HG03354 (cell line): ENCODE data around the gene BAIAP2L1.
"Not testable (repeated sequence)": the region's sequence is repeated elsewhere in the genome, so short reads cannot be mapped to it uniquely, and the experiment has no call there.

Experiments
- ATAC-seq: cut with Tn5 transposase; IDR thresholded peaks from one replicate; pipeline ENCODE4 v1.9.1; 2021; ENCODE audit warnings: mild to moderate bottlenecking; ENCODE audit not compliant: unreplicated experiment, poor library complexity, severe bottlenecking

BAIAP2L1 gene

DNA sequence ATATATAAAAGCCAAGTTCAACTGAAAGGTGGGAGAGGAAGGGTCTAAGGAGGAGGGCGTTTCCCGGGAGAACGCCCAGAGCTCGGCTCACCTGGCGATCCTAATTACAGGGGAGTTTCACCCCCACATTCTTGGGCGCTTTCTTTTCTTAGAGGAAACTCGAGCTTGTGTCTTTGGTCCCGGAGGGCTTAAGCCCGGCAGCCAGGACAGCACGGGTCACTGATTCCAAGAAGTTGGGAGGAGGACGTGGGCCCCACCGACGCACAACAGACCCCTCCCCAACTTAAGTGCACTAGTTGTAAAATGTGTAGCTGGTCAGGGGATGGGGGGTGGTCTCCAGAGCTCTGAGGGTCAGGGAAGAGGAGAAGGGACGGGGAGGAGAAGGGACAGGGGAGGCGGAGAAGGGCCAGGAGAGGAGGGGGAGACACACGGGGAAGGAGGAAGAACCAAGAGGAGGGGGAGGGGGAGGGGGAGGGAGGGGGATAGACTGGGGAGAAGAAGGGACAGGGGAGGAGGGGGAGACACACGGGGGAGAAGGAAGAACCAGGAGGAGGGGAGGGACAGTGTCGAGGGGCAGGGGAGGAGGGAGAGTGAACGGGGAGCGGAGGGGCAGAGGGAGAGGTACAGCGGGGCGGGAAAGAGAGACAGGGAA lies 874 bp downstream of the BAIAP2L1 start:
- ATAC-seq, result no peak

DNA sequence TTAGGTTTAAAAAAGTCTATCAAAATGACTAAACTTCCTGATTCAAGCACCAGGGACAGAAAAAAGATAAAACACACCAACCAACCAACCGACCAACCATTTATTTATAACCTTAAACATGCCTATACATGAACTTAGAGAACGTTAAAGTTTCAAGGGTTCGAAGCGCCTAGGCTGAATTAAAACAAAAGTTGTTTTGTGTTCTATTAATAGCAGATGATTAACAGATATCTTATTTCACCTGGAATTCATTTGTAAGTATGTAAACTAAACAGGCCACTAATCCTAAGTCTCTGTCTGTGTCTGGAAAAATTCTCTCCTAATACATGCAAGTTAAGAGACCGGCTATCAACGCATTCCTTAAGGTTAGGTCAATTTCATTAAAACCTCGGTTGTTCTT lies 1.4 kb downstream of the BAIAP2L1 start:
- no peak for ATAC-seq

DNA sequence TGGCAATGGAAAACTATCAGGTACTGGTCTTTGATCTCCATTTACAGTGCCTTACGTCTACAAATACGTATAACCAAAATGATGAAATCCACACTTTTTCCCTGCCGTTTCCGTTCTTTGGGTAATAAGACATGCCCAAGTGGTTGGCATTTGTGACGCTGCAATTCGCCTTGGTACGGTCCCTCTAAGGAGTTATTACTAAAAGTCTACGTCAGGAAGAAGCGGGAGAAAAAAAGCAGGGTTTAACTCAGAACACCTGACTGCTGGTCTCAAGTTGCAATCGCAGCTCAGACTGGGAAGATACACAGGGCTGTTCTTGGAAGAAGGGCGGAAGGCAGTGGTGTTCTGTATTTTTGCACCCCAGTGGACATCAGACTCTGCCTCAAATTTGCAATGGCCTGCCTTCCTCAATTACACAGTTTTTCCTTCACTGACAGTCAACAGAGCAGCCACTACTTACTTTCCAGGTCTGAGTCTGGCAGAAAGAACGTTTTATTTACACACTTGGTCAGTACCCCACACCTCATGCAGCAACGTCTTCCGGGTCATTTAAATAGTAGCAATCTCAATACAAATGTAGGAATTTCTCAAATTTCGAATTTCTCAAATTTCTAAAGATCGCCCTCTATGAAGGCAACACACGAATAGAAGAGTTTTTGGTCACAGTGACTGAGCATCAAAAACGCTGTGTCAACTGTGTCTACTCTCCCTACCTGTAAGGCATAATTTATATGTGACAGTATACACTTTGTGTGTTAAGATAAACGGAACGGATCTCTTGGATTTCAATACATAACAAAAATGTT lies 2.1 kb downstream of the BAIAP2L1 start:
- ATAC-seq, result no peak

DNA sequence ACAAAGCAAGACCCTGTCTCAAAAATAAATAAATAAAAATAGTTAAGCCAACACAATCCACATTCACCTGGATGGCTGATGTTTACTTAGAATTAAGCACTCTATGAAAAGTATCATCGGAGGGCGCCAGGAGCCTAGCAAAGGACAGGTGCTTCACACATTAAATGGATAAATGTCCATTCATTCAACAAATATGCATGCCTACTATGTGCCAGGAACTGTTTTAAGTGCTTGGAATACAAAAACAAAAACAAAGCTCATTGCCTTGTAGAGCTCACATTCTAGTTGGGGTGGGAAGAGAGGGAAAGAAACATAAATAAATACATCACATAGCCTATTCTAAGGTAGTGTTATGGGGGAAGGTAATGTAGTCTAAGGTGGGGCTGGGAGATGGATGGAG lies 4.1 kb downstream of the BAIAP2L1 start:
- no peak for ATAC-seq

DNA sequence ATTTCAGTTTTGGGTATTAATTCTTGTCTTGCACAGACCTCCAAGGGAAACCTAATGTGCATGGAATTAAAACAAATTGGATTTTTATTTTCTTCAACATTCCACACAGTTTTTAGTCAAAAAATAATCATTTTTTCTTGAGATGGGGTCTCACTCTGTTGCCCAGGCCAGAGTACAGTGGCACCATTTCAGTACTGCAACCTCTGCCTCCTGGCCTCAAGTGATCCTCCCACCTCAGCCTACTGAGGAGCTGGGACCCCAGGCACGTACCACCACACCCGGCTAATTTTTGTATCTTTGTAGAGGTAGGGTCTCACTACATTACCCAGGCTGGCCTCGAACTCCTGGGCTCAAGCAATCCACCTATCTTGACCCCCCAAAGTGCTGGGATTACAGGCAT lies 4.9 kb downstream of the BAIAP2L1 start:
- no peak for ATAC-seq

DNA sequence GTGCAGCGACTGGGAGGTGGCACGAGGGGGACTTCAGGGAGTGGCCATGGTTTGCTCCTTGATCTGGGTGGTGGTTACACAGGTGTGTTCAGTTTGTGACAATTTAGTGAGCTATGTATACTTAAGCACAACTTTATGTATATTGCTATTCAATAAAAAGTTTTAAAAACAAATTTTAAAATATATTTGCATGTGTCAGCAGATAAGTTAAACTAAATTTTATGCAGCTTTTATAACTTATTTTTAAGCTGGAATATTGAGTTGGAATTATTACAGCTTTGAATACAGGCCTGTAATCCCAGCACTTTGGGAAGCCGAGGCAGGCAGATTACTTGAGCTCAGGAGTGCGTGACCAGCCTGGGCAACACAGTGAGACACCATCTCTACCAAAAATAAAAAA lies 5.4 kb downstream of the BAIAP2L1 start:
- no peak for ATAC-seq

DNA sequence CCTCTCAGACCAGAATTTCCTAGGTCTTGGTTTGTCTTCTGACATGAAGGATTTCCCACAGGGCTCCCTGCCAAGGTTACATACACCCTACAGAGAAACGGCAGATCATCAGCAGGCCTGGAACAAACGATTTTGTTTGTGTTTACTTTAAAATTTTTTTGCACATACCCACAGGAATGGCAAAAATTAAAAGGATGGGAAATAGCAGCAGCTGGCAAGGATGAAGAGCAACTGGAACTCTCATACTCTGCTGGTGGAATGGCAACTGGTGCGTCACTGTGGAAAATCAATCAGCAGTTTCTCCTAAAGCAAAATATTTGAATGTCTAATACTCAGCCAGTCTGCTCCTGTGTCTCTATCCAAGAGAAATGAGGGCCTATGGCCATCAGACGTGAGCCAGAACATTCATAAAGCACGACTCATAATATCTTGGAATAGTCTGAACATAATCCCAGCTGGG lies 6.5 kb downstream of the BAIAP2L1 start:
- ATAC-seq, result no peak

DNA sequence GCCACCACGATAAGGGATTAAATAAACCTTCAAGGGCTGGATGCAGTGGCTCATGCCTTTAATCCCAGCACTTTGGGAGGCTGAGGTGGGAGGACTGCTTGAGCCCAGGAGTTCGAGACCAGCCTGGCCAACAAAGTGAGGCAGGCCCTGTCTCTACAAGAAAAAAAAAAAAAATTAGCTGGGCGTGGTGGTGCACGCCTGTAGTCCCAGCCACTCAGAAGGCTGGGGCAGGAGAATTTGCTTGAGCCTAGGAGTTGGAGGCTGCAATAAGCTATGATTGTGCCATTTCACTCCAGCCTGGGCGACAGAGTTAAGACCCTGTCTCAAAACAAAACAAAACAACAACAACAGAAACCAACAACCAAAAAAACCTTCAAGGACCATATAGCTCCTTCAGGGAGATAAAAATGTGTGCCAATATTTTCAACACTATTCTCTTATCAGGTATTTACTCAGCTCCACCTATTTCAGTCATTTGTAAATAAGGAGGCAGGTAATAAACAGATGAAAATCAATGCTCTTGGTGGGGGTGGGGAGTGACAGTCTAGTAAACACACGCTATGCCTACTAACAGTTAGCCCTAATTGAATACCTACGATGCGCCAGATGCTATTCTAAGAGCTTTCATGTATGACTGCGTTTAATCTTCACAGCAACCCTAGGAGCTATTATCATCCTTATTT lies 13.2 kb downstream of the BAIAP2L1 start:
- ATAC-seq, result no peak

DNA sequence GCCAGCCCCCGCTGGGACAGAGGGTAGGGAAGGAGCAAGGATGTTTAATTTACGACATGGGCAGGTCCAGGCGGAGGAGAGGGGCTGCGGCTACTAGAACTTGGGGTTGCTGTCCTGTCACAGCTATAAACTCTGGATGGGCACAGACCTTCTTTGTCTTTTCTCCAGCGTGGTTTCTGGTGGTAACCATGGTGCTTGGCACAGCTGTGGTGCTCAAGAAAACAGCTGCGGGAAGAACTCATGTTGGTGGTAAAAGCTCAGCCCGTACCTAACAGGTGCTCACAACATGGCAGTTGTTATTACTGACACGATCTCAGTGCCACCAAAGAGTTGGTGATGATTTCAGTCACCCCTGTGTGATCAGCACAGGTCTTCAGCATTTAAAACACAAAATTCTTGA lies 13.8 kb downstream of the BAIAP2L1 start:
- ATAC-seq, result no peak

DNA sequence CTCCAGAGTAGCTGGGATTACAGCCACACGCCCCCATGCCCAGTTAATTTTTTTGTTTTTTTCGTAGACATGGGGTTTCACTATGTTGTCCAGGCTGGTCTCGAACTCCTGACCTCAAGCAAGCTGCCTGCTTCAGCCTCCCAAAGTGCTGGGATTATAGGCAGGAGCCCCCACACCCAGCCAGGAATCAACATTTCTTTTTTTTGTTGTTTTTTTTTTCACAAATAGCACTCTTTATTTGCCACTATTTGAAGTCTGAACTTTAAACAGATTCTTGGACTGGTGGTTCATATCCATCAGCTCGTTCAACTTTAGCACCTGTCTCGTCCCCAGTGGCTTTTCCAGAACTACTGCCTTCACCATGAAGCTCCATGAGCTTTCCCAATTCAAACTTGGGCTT lies 15.4 kb downstream of the BAIAP2L1 start:
- not testable (repeated sequence) for ATAC-seq

DNA sequence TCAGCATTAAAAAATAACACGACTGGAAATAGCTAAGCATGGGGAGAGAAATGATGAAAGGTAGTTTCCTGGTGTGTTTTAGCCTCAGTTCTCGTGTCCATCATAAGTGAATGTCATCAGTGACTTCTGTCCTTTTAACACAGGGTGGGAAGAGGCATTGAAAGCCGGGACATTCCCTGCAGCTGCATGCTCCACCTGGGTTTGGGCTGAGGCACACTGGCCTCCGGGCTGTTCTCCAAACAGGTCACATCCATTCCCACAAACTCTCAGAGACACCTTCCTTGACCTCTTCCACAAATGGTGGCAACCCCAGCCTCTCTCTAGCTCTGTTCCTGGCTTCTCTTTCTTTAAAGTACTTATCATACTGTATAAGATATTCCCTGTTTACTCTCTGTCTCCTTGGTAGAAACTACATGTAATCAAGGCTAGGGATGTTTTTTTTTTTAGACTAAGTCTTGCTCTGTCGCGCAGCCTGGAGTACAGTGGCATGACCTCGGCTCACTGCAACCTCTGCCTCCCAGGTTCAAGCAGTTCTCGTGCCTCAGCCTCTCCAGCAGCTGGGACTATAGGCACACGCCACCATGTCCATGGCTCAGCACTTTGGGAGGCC lies 22.6 kb downstream of the BAIAP2L1 start:
- no peak for ATAC-seq

DNA sequence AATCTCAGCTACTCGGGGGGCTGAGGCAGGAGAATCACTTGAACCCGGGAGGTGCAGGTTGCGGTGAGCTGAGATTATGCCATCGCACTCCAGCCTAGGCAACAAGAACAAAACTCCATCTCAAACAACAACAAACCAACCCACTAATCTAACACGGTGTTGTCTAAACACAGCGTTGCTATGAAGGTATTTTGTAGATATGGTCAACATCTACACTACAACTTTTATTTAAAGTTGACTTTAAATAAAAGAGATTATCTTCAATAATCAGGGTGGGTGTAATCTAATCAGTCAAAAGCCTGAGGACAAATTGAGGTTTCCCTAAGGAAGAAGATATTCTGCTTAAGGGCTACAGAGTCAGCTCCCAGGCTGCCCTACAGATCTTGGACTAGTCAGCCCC lies 24.2 kb downstream of the BAIAP2L1 start:
- ATAC-seq, result no peak

DNA sequence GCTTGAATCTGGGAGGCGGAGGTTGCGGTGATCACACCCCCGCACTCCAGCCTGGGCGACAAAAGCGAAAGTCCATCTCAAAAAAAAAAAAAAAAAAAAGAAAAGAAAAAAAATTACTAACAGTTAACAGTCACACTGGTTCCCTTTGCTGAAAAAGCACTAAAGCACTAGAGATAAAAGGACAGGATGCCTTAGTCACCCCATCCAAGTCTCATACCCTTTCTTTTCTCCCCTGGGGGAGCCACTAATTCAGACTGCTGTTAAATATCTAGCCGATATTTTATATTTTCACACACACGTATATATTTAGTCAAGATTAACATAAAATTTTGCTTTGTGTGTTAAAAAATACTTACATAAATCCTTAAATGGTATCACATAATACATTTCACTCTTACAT lies 25.2 kb downstream of the BAIAP2L1 start:
- ATAC-seq, result no peak

DNA sequence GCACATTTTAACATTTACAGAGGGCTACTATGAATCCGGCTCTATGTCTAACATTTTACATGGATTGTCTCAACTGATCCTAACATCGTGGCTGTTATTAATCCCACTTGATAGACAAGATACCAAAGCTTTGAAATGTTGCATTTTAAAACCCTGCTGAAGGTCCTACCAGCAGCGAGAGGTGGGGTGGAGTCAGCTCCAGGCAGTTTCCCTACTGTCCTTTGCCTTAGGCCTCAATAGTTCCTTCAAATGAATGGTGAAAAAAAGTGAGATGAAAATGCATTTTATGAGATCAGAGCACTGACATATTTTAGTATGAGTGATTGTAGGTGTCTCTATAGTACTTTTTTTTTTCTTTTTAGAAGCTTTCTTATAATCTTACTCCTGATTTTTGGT lies 26.6 kb downstream of the BAIAP2L1 start:
- ATAC-seq, result no peak

DNA sequence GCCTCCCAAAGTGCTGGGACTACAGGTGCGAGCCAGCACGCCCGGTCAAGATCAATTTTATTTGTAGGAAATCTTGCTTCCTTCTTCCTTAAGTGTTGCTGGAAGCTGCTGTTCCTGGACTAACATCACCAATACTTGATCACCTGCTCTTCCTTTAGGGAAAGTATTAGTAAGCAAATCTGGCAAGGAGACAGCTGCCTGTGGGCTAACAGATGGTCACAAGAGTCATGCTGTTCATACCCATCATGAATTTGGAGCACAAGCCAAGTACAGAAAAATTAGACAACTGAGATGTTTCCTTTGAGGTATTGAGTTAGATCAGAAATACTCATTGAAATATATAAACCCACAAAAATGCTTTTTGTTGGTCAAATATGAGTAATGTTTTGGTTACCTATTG lies 27.9 kb downstream of the BAIAP2L1 start:
- ATAC-seq, result no peak

DNA sequence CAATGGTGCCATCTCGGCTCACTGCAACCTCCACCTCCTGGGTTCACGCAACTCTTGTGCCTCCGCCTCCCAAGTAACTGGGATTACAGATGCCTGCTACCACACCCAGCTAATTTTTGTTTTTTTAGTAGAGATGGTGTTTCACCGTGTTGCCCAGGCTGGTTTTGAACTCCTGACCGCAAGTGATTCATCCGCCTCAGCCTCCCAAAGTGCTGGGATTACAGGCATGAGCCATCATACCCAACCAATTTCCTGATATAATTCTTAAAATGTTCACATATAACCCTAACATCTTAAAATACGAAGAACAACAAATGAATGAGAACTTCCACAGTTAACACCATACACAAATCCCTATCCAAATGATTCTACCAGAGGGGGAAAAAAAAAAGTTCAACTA lies 31.2 kb downstream of the BAIAP2L1 start:
- no peak for ATAC-seq

DNA sequence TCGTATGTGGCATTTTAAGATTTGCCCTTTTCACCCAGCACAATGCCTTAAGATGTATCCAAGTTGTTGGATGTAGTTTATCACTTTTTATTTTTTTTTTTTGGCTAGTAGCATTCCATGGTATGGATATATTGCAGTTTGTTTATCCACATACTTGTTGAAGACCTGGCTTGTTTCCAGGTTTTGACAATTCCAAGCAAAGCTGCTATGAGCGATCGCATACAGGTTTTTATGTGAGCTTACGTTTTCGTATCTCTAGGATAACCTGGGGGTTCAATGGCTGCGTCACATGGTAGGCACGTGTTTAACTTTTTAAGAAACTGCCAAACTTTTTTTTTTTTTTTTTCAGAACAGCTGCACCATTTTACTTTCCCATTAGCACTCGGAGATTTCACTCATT lies 32.2 kb downstream of the BAIAP2L1 start:
- no peak for ATAC-seq

DNA sequence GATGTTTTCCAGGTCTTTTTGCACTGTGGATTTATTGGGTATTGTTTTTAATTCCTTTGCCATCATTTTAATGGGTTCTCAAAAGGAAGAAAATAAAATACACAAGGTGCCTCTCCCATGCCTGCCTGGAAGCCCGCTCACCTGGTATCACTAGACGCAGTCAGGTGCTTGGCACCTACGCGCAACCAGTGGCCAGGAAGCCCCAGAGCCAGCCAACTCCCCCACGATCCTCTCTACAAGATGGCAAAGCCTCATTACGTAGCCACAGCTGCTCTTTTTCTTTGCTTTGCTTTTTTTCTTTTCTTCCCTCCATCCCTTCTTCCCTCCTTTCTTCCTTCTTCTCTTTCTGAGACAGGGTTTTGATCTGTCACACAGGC lies 34.3 kb downstream of the BAIAP2L1 start:
- no peak for ATAC-seq

DNA sequence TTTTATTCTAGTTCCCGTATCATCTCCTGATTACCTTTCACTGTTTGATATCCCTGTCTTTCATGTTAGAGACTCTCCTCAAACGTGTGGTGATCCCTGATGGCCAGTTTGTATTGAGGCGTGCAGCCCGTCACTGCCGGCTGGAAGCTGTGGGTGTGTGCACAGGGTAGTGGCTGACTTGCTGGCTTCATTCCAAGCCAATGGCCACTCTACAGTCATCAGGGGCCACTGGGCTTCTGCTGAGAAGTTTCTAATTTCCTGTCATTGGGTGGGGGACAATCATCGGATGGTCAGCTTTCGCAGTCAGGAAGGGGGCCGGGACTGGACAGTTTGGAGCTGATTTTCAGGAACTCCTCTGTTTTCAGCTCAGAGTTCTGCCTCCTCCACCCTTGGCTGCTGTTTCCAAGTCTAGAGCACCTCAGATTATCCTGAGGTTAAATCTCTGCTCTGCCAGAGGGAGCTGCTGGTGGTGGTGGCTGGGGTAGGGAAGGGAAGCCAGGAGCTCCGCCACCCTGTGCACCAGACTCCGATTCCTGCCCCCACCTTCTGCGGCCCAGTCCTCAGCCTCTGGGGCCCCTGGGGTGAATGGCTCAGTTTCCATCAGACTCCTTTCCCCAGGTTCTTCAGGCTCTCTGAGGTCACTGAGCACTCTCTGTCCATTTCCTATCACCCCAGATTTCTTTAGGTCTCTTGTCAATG lies 34.9 kb downstream of the BAIAP2L1 start:
- ATAC-seq, result no peak

DNA sequence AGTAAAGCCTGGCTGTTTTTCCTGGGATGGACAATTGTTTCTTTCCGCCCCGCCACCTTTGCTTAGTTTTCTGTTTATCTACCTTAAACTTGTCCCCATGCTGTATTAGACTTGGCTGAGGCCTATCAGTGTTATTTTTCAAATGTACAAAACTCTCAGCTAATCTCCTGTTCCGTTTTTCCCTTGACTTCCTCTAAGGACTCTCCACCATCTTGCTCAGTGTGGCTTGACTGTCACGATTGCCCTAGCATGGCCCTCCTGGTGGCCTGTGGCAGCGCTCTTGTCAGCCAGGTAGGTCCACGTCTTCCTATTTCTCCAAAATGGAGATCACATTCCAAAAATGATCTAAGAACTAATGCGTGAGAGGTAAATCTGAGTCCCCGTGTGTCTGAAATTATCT lies 36.7 kb downstream of the BAIAP2L1 start:
- no peak for ATAC-seq
